Gastrocnemius medialis (tissue), 4 donors: ENCODE results near the gene TMA7. TPM values are rescaled to one million over a fixed set of nuclear protein-coding genes. Genes with fewer than 3 reads are reported as not detected.
"Not testable (repeated sequence)": the region's sequence is repeated elsewhere in the genome, so short reads cannot be mapped to it uniquely, and the experiment has no call there.

Experiments
- ATAC-seq, 2 donors: fragments of 150-250 bp; one replicate each; pipeline ENCODE4 v1.9.1; 2016
- DNase-seq, 2 donors: peaks; one replicate each; pipeline ENCODE4 v3.0.0-alpha.2; 2019
- H3K27ac ChIP-seq, 4 donors: fragments of 200-600 bp; sonication (generic); 1 replicate in 1 of 4; 2 replicates in 3 of 4; pipeline ENCODE4 v1.5.1; 2016 to 2018; ENCODE audit warnings: mild to moderate bottlenecking in 2 of 4, moderate library complexity in 1 of 4
- H3K27me3 ChIP-seq, 3 donors: fragments of 200-600 bp; sonication (generic) in 2 of 3; 1 replicate in 1 of 3; 2 replicates in 2 of 3; pipeline versions ENCODE4 v1.5.1 to v1.6.0; 2016 to 2019; ENCODE audit warnings: mild to moderate bottlenecking in 1 of 3, moderate library complexity in 1 of 3
- H3K36me3 ChIP-seq, 2 donors: fragments of 200-600 bp; sonication (generic) in 1 of 2; one replicate each; pipeline ENCODE4 v1.5.1; 2017 to 2018
- H3K4me1 ChIP-seq, 2 donors: fragments of 200-600 bp; sonication (generic) in 1 of 2; one replicate each; pipeline ENCODE4 v1.5.1; 2016 to 2017; ENCODE audit warnings: mild to moderate bottlenecking in 2 of 2
- H3K4me3 ChIP-seq, 4 donors: fragments of 200-600 bp; sonication (generic) in 3 of 4; 1 replicate in 1 of 4; 2 replicates in 3 of 4; pipeline ENCODE4 v1.5.1; 2016 to 2019; ENCODE audit warnings: mild to moderate bottlenecking in 2 of 4
- H3K9me3 ChIP-seq, 3 donors: fragments of 200-600 bp; sonication (generic) in 2 of 3; 1 replicate in 1 of 3; 2 replicates in 2 of 3; pipeline ENCODE4 v1.5.1; 2016 to 2019
- CTCF ChIP-seq, 5 experiments: fragments of 450-650 bp in 3 of 5; fragments of 200-600 bp in 2 of 5; sonication (generic) in 2 of 5; IDR thresholded peaks in 4 of 5; conservative IDR thresholded peaks in 1 of 5; 1 replicate in 4 of 5; 2 replicates in 1 of 5; pipeline ENCODE4 v1.5.1; 2016 to 2019; ENCODE audit warnings: antibody characterized with exemption in 5 of 5, mild to moderate bottlenecking in 3 of 5, moderate library complexity in 3 of 5
- POLR2A ChIP-seq, 2 donors: fragments of 450-650 bp; IDR thresholded peaks; one replicate each; pipeline ENCODE4 v1.6.1; 2017; ENCODE audit warnings: antibody characterized with exemption in 2 of 2, mild to moderate bottlenecking in 2 of 2, moderate library complexity in 2 of 2
- in situ Hi-C, 4 donors: fragments of 200-750 bp; cut with MboI; loops; one replicate each; pipeline versions ENCODE4 v1.15.0 to v1.8.0; 2017; ENCODE audit warnings: low sequenced_read_pairs in 4 of 4
- intact Hi-C: fragments of 100-400 bp; cut with DNase I; formaldehyde crosslinking; loops from one replicate; pipeline ENCODE4 v1.15.1; 2023; ENCODE audit warnings: low total_unique reads
- total RNA-seq, 4 donors: library from RNA; depleted of rRNA; stranded (reverse); fragments of >200 nt; gene quantifications; one replicate each; pipeline versions ENCODE4 v1.1.0 to v1.2.3, GENCODE V29; 2016

The TMA7 gene
- total RNA-seq, 4 donors from 2014 or later = 202 to 353 (median 294) TPM

- no peaks in the 10 kb centered on the region for H3K9me3 ChIP-seq
- no peak overlapping the region for H3K4me3 ChIP-seq
- ATAC-seq (no peak), DNase-seq (no peak)
- intact Hi-C loops = no loop called here
- H3K27ac ChIP-seq = no peak overlapping the region
- no peaks in the 10 kb centered on the region for H3K27me3 ChIP-seq
- no peaks in the 10 kb centered on the region for H3K36me3 ChIP-seq
- in situ Hi-C loops = loop anchor here in 1 of 4 donors (5.0 kb wide), 1 partner anchor 38 kb away; no protein-coding TSS in a partner anchor
- TF ChIP-seq CTCF (IDR thresholded peaks at IDR 0.05 in 4 of 5, conservative IDR thresholded peaks at IDR 0.05 in 1 of 5) = no peak
- TF ChIP-seq POLR2A (IDR thresholded peaks at IDR 0.05) = no peak
- peaks cover 0 to 5% of the 10 kb centered on the region in 2 donors for H3K4me1 ChIP-seq
These were observed 41.2 kb upstream of the TMA7 start for GRCh38 chr3:48398701-48399386.

- in situ Hi-C loops (loop anchor here in 3 of 4 donors (5.0 kb wide), 1 partner anchor 38 kb away; no protein-coding TSS in a partner anchor), intact Hi-C loops (loop anchor here (5.0 kb wide), 1 partner anchor 148 kb away; no protein-coding TSS in a partner anchor)
- H3K4me3 ChIP-seq = no peak overlapping the region
- no peaks in the 10 kb centered on the region for H3K36me3 ChIP-seq
- no peaks in the 10 kb centered on the region for H3K9me3 ChIP-seq
- ATAC-seq (no peak), DNase-seq (no peak)
- no peaks in the 10 kb centered on the region for H3K27me3 ChIP-seq
- peaks cover 0 to 5% of the 10 kb centered on the region in 2 donors for H3K4me1 ChIP-seq
- no peak overlapping the region for H3K27ac ChIP-seq
- TF ChIP-seq CTCF (IDR thresholded peaks at IDR 0.05 in 4 of 5, conservative IDR thresholded peaks at IDR 0.05 in 1 of 5) (no peak), POLR2A (IDR thresholded peaks at IDR 0.05) (no peak)
These were observed 40.5 kb upstream of the TMA7 start for GRCh38 chr3:48399387-48400172.

- H3K27me3 ChIP-seq = no peaks in the 10 kb centered on the region
- no peak overlapping the region for H3K27ac ChIP-seq
- no peak overlapping the region for H3K4me3 ChIP-seq
- no peaks in the 10 kb centered on the region for H3K36me3 ChIP-seq
- peak; percentile 48 to 69 for ATAC-seq
- in situ Hi-C loops = loop anchor here in 2 of 4 donors (5.0 kb wide), 1 partner anchor 36 kb away; no protein-coding TSS in a partner anchor
- peak; percentile 79 to 90 (median 84) for TF ChIP-seq CTCF (IDR thresholded peaks at IDR 0.05 in 4 of 5, conservative IDR thresholded peaks at IDR 0.05 in 1 of 5)
- no peak for TF ChIP-seq POLR2A (IDR thresholded peaks at IDR 0.05)
- intact Hi-C loops = loop anchor here (1.0 to 5.0 kb wide), 2 partner anchors 35 to 146 kb away; no protein-coding TSS in a partner anchor
- peak in 1 of 2 donors; percentile 47 for DNase-seq
- peaks cover 0 to 5% of the 10 kb centered on the region in 2 donors for H3K4me1 ChIP-seq
- H3K9me3 ChIP-seq = no peaks in the 10 kb centered on the region
These were observed 39.1 kb upstream of the TMA7 start for GRCh38 chr3:48400824-48401433.

- H3K27ac ChIP-seq = peak overlapping the region; percentile 1 to 44 (median 29)
- intact Hi-C loops = loop anchor here (1.0 to 5.0 kb wide), 2 partner anchors 35 to 146 kb away; no protein-coding TSS in a partner anchor
- not testable (repeated sequence) for H3K36me3 ChIP-seq, ATAC-seq, H3K9me3 ChIP-seq, H3K4me3 ChIP-seq, H3K27me3 ChIP-seq, H3K4me1 ChIP-seq
- in situ Hi-C loops = loop anchor here in 2 of 4 donors (5.0 kb wide), 1 partner anchor 36 kb away; no protein-coding TSS in a partner anchor
- DNase-seq = peak in 1 of 2 donors; percentile 7
These were observed 38.6 kb upstream of the TMA7 start for GRCh38 chr3:48401434-48401901.
